HT-29 (cell line): ENCODE results near the gene PSME2. TPM values are rescaled to one million over a fixed set of nuclear protein-coding genes. Genes with fewer than 3 reads are reported as not detected.
A peak's percentile ranks its signal among the peaks of the same experiment; 100 is the strongest.

Experiments used
- DNase-seq: peaks from one replicate; pipeline ENCODE4 v3.0.0-alpha.2; 2015; ENCODE audit warnings: low spot score
- small RNA-seq: library from RNA; depleted of rRNA; stranded (forward); fragments of <200 nt; gene quantifications from one replicate; pipeline ENCODE3, GENCODE V24; 2014
- total RNA-seq: library from RNA; depleted of rRNA; stranded (reverse); fragments of >200 nt; shearing (Covaris generic); gene quantifications from 2 replicates; pipeline ENCODE4 v1.2.3, GENCODE V29; 2014; rRNA removed

The PSME2 gene
- total RNA-seq, 1 experiment from 2014 or later: 210 TPM

- peak; percentile 77 for DNase-seq
Observed at GRCh38 chr14:24093901-24094840, 52.2 kb downstream of the PSME2 start, which contains the start of gene PCK2. PCK2 (plus strand) TSS chr14:24094311; CDS start chr14:24094406, 95 bp downstream.

Small RNAs within 50 kb of the gene (small RNA-seq; reads per million reads assigned to genes)
- gene AL136295.4: not detected
- not detected for gene IPO4
- not detected for gene IRF9
- 26.2 reads per million, percentile 93 among the genes with 10 or more reads in this experiment for gene RNA5SP383

Other genes starting within 250 kb of the PSME2 start
- gene DHRS4, start 192.8 kb downstream of the PSME2 start, total RNA-seq: 40.0 and 47.4 TPM in 2 replicates
- gene DHRS4L2, start 157.7 kb downstream of the PSME2 start, total RNA-seq: 29.2 and 35.7 TPM in 2 replicates
- gene CARMIL3, start 94.6 kb downstream of the PSME2 start, total RNA-seq: 1.1 TPM in 2 replicates
- not detected in 2 replicates for gene CPNE6, start 75.0 kb downstream of the PSME2 start, total RNA-seq
- gene PCK2, start 52.3 kb downstream of the PSME2 start, total RNA-seq: 30.5 and 36.1 TPM in 2 replicates
- gene DCAF11, start 31.8 kb downstream of the PSME2 start, total RNA-seq: 75.8 and 81.2 TPM in 2 replicates
- gene NRL, start 31.7 kb downstream of the PSME2 start, total RNA-seq: 4.5 and 6.5 TPM in 2 replicates
- 0.13 and 0.74 TPM in 2 replicates for gene FITM1, start 16.0 kb downstream of the PSME2 start, total RNA-seq
- gene PSME1, start 10.4 kb downstream of the PSME2 start, total RNA-seq: 164 and 172 TPM in 2 replicates
- 52.4 and 63.9 TPM in 2 replicates for gene EMC9, start 5.0 kb downstream of the PSME2 start, total RNA-seq
- 62.3 and 67.8 TPM in 2 replicates for gene RNF31, start 888 bp upstream of the PSME2 start, total RNA-seq
- 49.6 and 69.8 TPM in 2 replicates for gene IRF9, start 14.7 kb upstream of the PSME2 start, total RNA-seq
- gene REC8, start 25.5 kb upstream of the PSME2 start, total RNA-seq: 3.4 and 14.0 TPM in 2 replicates
- 110 and 182 TPM in 2 replicates for gene IPO4, start 42.2 kb upstream of the PSME2 start, total RNA-seq
- 41.4 and 44.4 TPM in 2 replicates for gene TM9SF1, start 48.8 kb upstream of the PSME2 start, total RNA-seq
- gene TSSK4, start 59.1 kb upstream of the PSME2 start, total RNA-seq: not detected in 2 replicates
- gene CHMP4A, start 66.9 kb upstream of the PSME2 start, total RNA-seq: 18.8 and 26.4 TPM in 2 replicates
- gene MDP1, start 69.5 kb upstream of the PSME2 start, total RNA-seq: 9.8 and 16.3 TPM in 2 replicates
- gene NEDD8, start 85.8 kb upstream of the PSME2 start, total RNA-seq: 104 and 143 TPM in 2 replicates
- 37.3 and 40.6 TPM in 2 replicates for gene GMPR2, start 86.3 kb upstream of the PSME2 start, total RNA-seq
- gene TINF2, start 96.0 kb upstream of the PSME2 start, total RNA-seq: 29.1 and 35.9 TPM in 2 replicates
- gene TGM1, start 116.6 kb upstream of the PSME2 start, total RNA-seq: 2.2 and 2.8 TPM in 2 replicates
- 32.1 and 34.4 TPM in 2 replicates for gene RABGGTA, start 125.0 kb upstream of the PSME2 start, total RNA-seq
- gene DHRS1, start 153.2 kb upstream of the PSME2 start, total RNA-seq: 19.7 and 20.1 TPM in 2 replicates
- gene NOP9, start 153.2 kb upstream of the PSME2 start, total RNA-seq: 26.8 and 27.7 TPM in 2 replicates
- 0.31 and 2.3 TPM in 2 replicates for gene CIDEB, start 161.4 kb upstream of the PSME2 start, total RNA-seq
- gene LTB4R2, start 163.5 kb upstream of the PSME2 start, total RNA-seq: 13.3 and 16.5 TPM in 2 replicates
- gene LTB4R, start 164.9 kb upstream of the PSME2 start, total RNA-seq: 9.8 and 10.6 TPM in 2 replicates
- gene ADCY4, start 188.5 kb upstream of the PSME2 start, total RNA-seq: 1.6 and 2.9 TPM in 2 replicates
- 20.7 and 24.9 TPM in 2 replicates for gene RIPK3, start 193.4 kb upstream of the PSME2 start, total RNA-seq
- gene NFATC4, start 221.6 kb upstream of the PSME2 start, total RNA-seq: 2.9 and 4.3 TPM in 2 replicates